Caco-2 (cell line): Measurements from ENCODE around the gene MAGI1. TPM values are rescaled to one million over a fixed set of nuclear protein-coding genes. Genes with fewer than 3 reads are reported as not detected.

ENCODE experiments used
- BruUV-seq: library from RNA; stranded (reverse); fragments of 400-500 nt; replicated peaks from 2 replicates; lab custom pipeline; 2021; lab: Mats Ljungman, UMichigan
- CTCF ChIA-PET: fragments of 300-600 bp; sonication (Branson Sonifier 250); formaldehyde crosslinking; loops from one replicate; lab custom pipeline; 2022; ENCODE audit warnings: antibody characterized with exemption; lab: Charles Lee
- POLR2A ChIA-PET: fragments of 300-600 bp; sonication (Branson Sonifier 250); formaldehyde crosslinking; loops from one replicate; lab custom pipeline; 2022; ENCODE audit warnings: antibody characterized with exemption; lab: Charles Lee
- DNase-seq, 2 experiments: peaks; one replicate each; pipeline versions ENCODE4 v3.0.0 to v3.0.0-alpha.2; 2020 to 2022
- H3K27me3 ChIP-seq: replicated peaks from 2 replicates; pipeline ENCODE4 v1.6.0; 2011; ENCODE audit warnings: low read length; ENCODE audit not compliant: control insufficient read depth, insufficient read depth
- H3K36me3 ChIP-seq: 2 replicates; pipeline ENCODE4 v1.5.1; 2011; ENCODE audit warnings: low read length; ENCODE audit not compliant: control insufficient read depth, insufficient read depth
- H3K4me1 ChIP-seq: fragments of 250-450 bp; sonication (Bioruptor Pico); 2 replicates; pipeline ENCODE4 v1.5.1; 2020; ENCODE audit warnings: mild to moderate bottlenecking
- H3K4me3 ChIP-seq: 2 replicates; pipeline ENCODE4 v1.5.1; 2011; ENCODE audit warnings: low read depth, mild to moderate bottlenecking, control low read depth, low read length
- H3K9me3 ChIP-seq: fragments of 250-450 bp; sonication (Bioruptor Pico); 2 replicates; pipeline ENCODE4 v1.5.1; 2020; ENCODE audit warnings: mild to moderate bottlenecking, moderate library complexity
- H3K27ac Mint-ChIP-seq: one replicate; pipeline ENCODE4 v1.8.0; 2022; ENCODE audit warnings: mixed read lengths; ENCODE audit not compliant: unreplicated experiment
- H3K27me3 Mint-ChIP-seq: one replicate; pipeline ENCODE4 v1.8.0; 2022; ENCODE audit warnings: mixed read lengths; ENCODE audit not compliant: insufficient read depth, unreplicated experiment
- H3K36me3 Mint-ChIP-seq: one replicate; pipeline ENCODE4 v1.8.0; 2022; ENCODE audit warnings: mild to moderate bottlenecking, mixed read lengths; ENCODE audit not compliant: insufficient read depth, unreplicated experiment
- H3K4me1 Mint-ChIP-seq: one replicate; pipeline ENCODE4 v1.8.0; 2022; ENCODE audit warnings: low read depth, mixed read lengths; ENCODE audit not compliant: unreplicated experiment
- H3K4me3 Mint-ChIP-seq: one replicate; pipeline ENCODE4 v1.8.0; 2022; ENCODE audit warnings: mild to moderate bottlenecking, moderate library complexity, mixed read lengths; ENCODE audit not compliant: unreplicated experiment
- H3K9me3 Mint-ChIP-seq: one replicate; pipeline ENCODE4 v1.8.0; 2022; ENCODE audit warnings: mixed read lengths; ENCODE audit not compliant: unreplicated experiment
- CTCF ChIP-seq, 2 experiments: fragments of 200-600 bp in 1 of 2; IDR thresholded peaks; 1 replicate in 1 of 2; 2 replicates in 1 of 2; pipeline versions ENCODE4 v1.5.1 to v1.8.0; 2011 to 2022; ENCODE audit warnings: antibody characterized with exemption in 1 of 2, control low read depth in 1 of 2, inconsistent platforms in 1 of 2, low read depth in 1 of 2, low read length in 1 of 2, mild to moderate bottlenecking in 1 of 2, moderate library complexity in 1 of 2; ENCODE audit not compliant: insufficient read depth in 1 of 2, severe bottlenecking in 1 of 2, unreplicated experiment in 1 of 2
- intact Hi-C: fragments of 100-400 bp; cut with micrococcal nuclease; formaldehyde crosslinking; loops from one replicate; pipeline ENCODE4 v1.10.0; 2022; ENCODE audit not compliant: unreplicated experiment
- total RNA-seq: library from RNA; stranded (reverse); gene quantifications from 2 replicates; pipeline ENCODE4 v1.2.3, GENCODE V29; 2022

MAGI1 gene
- total RNA-seq, 1 experiment from 2014 or later, result 64.9 TPM

- intact Hi-C loops, result no loop called here
- no peaks in the 10 kb centered on the region for H3K9me3 Mint-ChIP-seq
- POLR2A ChIA-PET, result no interaction called here
- TF ChIP-seq CTCF (IDR thresholded peaks at IDR 0.05; ENCODE audit: insufficient read depth in 1 of 2, low read depth in 1 of 2, low read length in 1 of 2, severe bottlenecking in 1 of 2, unreplicated experiment in 1 of 2), result no peak
- H3K4me1 Mint-ChIP-seq, result peaks cover 28% of the 10 kb centered on the region
- no peak for DNase-seq
- H3K27me3 Mint-ChIP-seq, result no peaks in the 10 kb centered on the region
- no TSS peak for BruUV-seq
- no peak overlapping the region for H3K4me3 ChIP-seq
- no peak overlapping the region for H3K4me3 Mint-ChIP-seq
- no peaks in the 10 kb centered on the region for H3K36me3 Mint-ChIP-seq
- no peaks in the 10 kb centered on the region for H3K27me3 ChIP-seq
- no peaks in the 10 kb centered on the region for H3K9me3 ChIP-seq
- CTCF ChIA-PET, result no interaction called here
- peaks cover 19% of the 10 kb centered on the region for H3K4me1 ChIP-seq
- H3K27ac Mint-ChIP-seq, result no peak overlapping the region
- H3K36me3 ChIP-seq, result no peaks in the 10 kb centered on the region
These were observed 142.4 kb downstream of the MAGI1 start for GRCh38 chr3:65896321-65896720.

GRCh38 chr3:65894679-65895453 is 143.9 kb downstream of the MAGI1 start:
- Mint-ChIP-seq H3K4me3 (no peak overlapping the region), H3K9me3 (no peaks in the 10 kb centered on the region), H3K27me3 (no peaks in the 10 kb centered on the region), H3K36me3 (peaks cover 6% of the 10 kb centered on the region), H3K4me1 (peaks cover 15% of the 10 kb centered on the region), H3K27ac (no peak overlapping the region)
- ChIA-PET CTCF (interaction anchor here (0.6 kb wide), 1 partner anchor 91 kb away, joined by 3 read pairs; no protein-coding TSS in a partner anchor), POLR2A (no interaction called here)
- Histone ChIP-seq H3K27me3 (no peaks in the 10 kb centered on the region), H3K9me3 (no peaks in the 10 kb centered on the region), H3K4me1 (peaks cover 4% of the 10 kb centered on the region; the same call in 1 of the 2 replicates), H3K36me3 (no peaks in the 10 kb centered on the region), H3K4me3 (no peak overlapping the region)
- no peak for DNase-seq
- TF ChIP-seq CTCF (IDR thresholded peaks at IDR 0.05; ENCODE audit: insufficient read depth in 1 of 2, low read depth in 1 of 2, low read length in 1 of 2, severe bottlenecking in 1 of 2, unreplicated experiment in 1 of 2), result no peak
- intact Hi-C loops, result no loop called here
- BruUV-seq, result no TSS peak

- Mint-ChIP-seq H3K9me3 (no peaks in the 10 kb centered on the region), H3K27ac (no peak overlapping the region), H3K27me3 (no peaks in the 10 kb centered on the region), H3K4me1 (peaks cover 8% of the 10 kb centered on the region), H3K36me3 (peaks cover 6% of the 10 kb centered on the region), H3K4me3 (no peak overlapping the region)
- ChIA-PET CTCF (no interaction called here), POLR2A (no interaction called here)
- BruUV-seq, result no TSS peak
- intact Hi-C loops, result no loop called here
- Histone ChIP-seq H3K9me3 (no peaks in the 10 kb centered on the region), H3K27me3 (no peaks in the 10 kb centered on the region), H3K4me3 (no peak overlapping the region), H3K4me1 (no peaks in the 10 kb centered on the region), H3K36me3 (no peaks in the 10 kb centered on the region)
- DNase-seq, result no peak
- TF ChIP-seq CTCF (IDR thresholded peaks at IDR 0.05; ENCODE audit: insufficient read depth in 1 of 2, low read depth in 1 of 2, low read length in 1 of 2, severe bottlenecking in 1 of 2, unreplicated experiment in 1 of 2), result no peak
These were observed 144.6 kb downstream of the MAGI1 start for GRCh38 chr3:65894126-65894525.
